Endothelial cell of umbilical vein (primary cell): ENCODE measurements around the gene SDCBP2. TPM values are rescaled to one million over a fixed set of nuclear protein-coding genes. Genes with fewer than 3 reads are reported as not detected.

Experiments used
- BruUV-seq: library from RNA; stranded (reverse); fragments of 400-500 nt; replicated peaks from 2 replicates; lab custom pipeline; 2021; lab: Mats Ljungman, UMichigan
- CTCF ChIA-PET: fragments of 300-600, 350-600 bp; sonication (Branson Sonifier 250); formaldehyde crosslinking; loops from one replicate; lab custom pipeline; 2021; ENCODE audit warnings: antibody characterized with exemption, inconsistent platforms; lab: Charles Lee
- POLR2A ChIA-PET: fragments of 300-600, 350-600 bp; sonication (Branson Sonifier 250); formaldehyde crosslinking; loops from one replicate; lab custom pipeline; 2021; ENCODE audit warnings: antibody characterized with exemption, inconsistent platforms; lab: Charles Lee
- DNase-seq: peaks from one replicate; pipeline ENCODE4 v3.0.0-alpha.2; 2011; ENCODE audit warnings: low read depth, low spot score
- FAIRE-seq: peaks from 2 replicates; lab custom pipeline; 2011; peaks lifted over from hg19 to GRCh38; lab: Jason Lieb, UNC
- H2AFZ ChIP-seq: 2 replicates; pipeline ENCODE4 v1.6.0; 2012; ENCODE audit warnings: low read depth, low read length, control low read depth, inconsistent platforms
- H3K27ac ChIP-seq: 2 replicates; pipeline ENCODE4 v1.5.1; 2011; ENCODE audit warnings: low read depth, mild to moderate bottlenecking, control low read depth, low read length, moderate library complexity; ENCODE audit not compliant: insufficient read depth
- H3K27me3 ChIP-seq, 2 experiments: 2 replicates each; pipeline versions ENCODE4 v1.6.0 to v1.6.1; 2011; ENCODE audit warnings: low read length in 2 of 2, mixed read lengths in 1 of 2; ENCODE audit not compliant: control insufficient read depth in 2 of 2, insufficient read depth in 2 of 2
- H3K36me3 ChIP-seq, 2 experiments: 2 replicates in 1 of 2; 3 replicates in 1 of 2; pipeline ENCODE4 v1.5.1; 2011; ENCODE audit warnings: low read length in 2 of 2, mild to moderate bottlenecking in 1 of 2, moderate library complexity in 1 of 2; ENCODE audit not compliant: control insufficient read depth in 2 of 2, insufficient read depth in 2 of 2; ENCODE audit errors: extremely low read depth in 1 of 2
- H3K4me1 ChIP-seq: 3 replicates; pipeline ENCODE4 v1.5.1; 2011; ENCODE audit warnings: mild to moderate bottlenecking, low read length; ENCODE audit not compliant: control insufficient read depth, insufficient read depth; ENCODE audit errors: extremely low read depth
- H3K4me2 ChIP-seq: 2 replicates; pipeline ENCODE4 v1.6.1; 2011; ENCODE audit warnings: low read length, control low read depth, mixed read lengths; ENCODE audit not compliant: insufficient read depth
- H3K4me3 ChIP-seq, 3 experiments: fragments of 200-600 bp in 1 of 3; sonication (generic), shearing (Covaris generic) in 1 of 3; replicated peaks in 1 of 3; 2 replicates each; pipeline ENCODE4 v1.5.1; 2011 to 2016; ENCODE audit warnings: control low read depth in 3 of 3, low read length in 3 of 3, mild to moderate bottlenecking in 2 of 3, inconsistent platforms in 1 of 3, low read depth in 1 of 3, moderate library complexity in 1 of 3; ENCODE audit not compliant: insufficient read depth in 1 of 3
- H3K79me2 ChIP-seq: 2 replicates; pipeline ENCODE4 v1.6.0; 2012; ENCODE audit warnings: low read length, inconsistent platforms; ENCODE audit not compliant: control insufficient read depth, insufficient read depth
- H3K9ac ChIP-seq: replicated peaks from 2 replicates; pipeline ENCODE3; 2011; ENCODE audit warnings: low read length, control low read depth; ENCODE audit not compliant: insufficient read depth; ENCODE audit errors: extremely low read depth
- H3K9me1 ChIP-seq: replicated peaks from 3 replicates; pipeline ENCODE4 v1.6.0; 2011; ENCODE audit warnings: mild to moderate bottlenecking, low read length; ENCODE audit not compliant: control insufficient read depth, insufficient read depth; ENCODE audit errors: extremely low read depth
- H3K9me3 ChIP-seq: replicated peaks from 2 replicates; pipeline ENCODE4 v1.5.1; 2012; ENCODE audit warnings: low read length, inconsistent platforms; ENCODE audit not compliant: control insufficient read depth, insufficient read depth
- H4K20me1 ChIP-seq: replicated peaks from 2 replicates; pipeline ENCODE3; 2011; ENCODE audit warnings: mild to moderate bottlenecking, low read length; ENCODE audit not compliant: control insufficient read depth, insufficient read depth; ENCODE audit errors: extremely low read depth
- EZH2 ChIP-seq: IDR thresholded peaks from 2 replicates; pipeline ENCODE4 v1.6.1; 2012; ENCODE audit warnings: borderline replicate concordance, low read depth, mild to moderate bottlenecking, moderate library complexity, low read length, inconsistent platforms; ENCODE audit not compliant: severe bottlenecking
- FOS ChIP-seq: IDR thresholded peaks from 2 replicates; pipeline ENCODE4 v1.6.1; 2011; ENCODE audit warnings: mild to moderate bottlenecking, low read length, moderate library complexity, borderline replicate concordance; ENCODE audit not compliant: insufficient read depth
- GATA2 ChIP-seq: IDR thresholded peaks from 2 replicates; pipeline ENCODE4 v1.7.0; 2011; ENCODE audit warnings: low read depth, mild to moderate bottlenecking, moderate library complexity, mixed read lengths, low read length; ENCODE audit not compliant: insufficient read length, insufficient read depth
- JUN ChIP-seq: IDR thresholded peaks from 2 replicates; pipeline ENCODE4 v1.6.1; 2011; ENCODE audit warnings: borderline replicate concordance, low read depth; ENCODE audit not compliant: insufficient read length, insufficient read depth
- MYC ChIP-seq: IDR thresholded peaks from one replicate; pipeline ENCODE4 v1.6.1; 2011; ENCODE audit warnings: mild to moderate bottlenecking, low read depth, low read length
- POLR2A ChIP-seq: IDR thresholded peaks from 2 replicates; pipeline ENCODE4 v1.6.1; 2012; ENCODE audit warnings: low read depth, mild to moderate bottlenecking, control low read depth, low read length
- POLR2AphosphoS5 ChIP-seq: IDR thresholded peaks from 2 replicates; pipeline ENCODE4 v1.6.1; 2012; ENCODE audit warnings: low read depth, mild to moderate bottlenecking, control low read depth, low read length, moderate library complexity; ENCODE audit not compliant: insufficient read depth
- dilution Hi-C: fragments of 300-500 bp; cut with MboI; formaldehyde crosslinking; loops from one replicate; pipeline ENCODE4 v1.15.0; 2019; ENCODE audit warnings: low sequenced_read_pairs; ENCODE audit not compliant: extremely low pct_ligation_motif_present
- intact Hi-C: fragments of 100-400 bp; cut with micrococcal nuclease; formaldehyde crosslinking; loops from one replicate; pipeline ENCODE4 v1.10.0; 2022
- polyA plus RNA-seq, 4 experiments: library from polyadenylated mRNA; depleted of rRNA in 3 of 4; stranded (reverse) in 3 of 4; unstranded in 1 of 4; fragments of >200 nt; gene quantifications; 2 replicates each; pipeline versions ENCODE4 v1.2.1 to v1.2.3, GENCODE V29; 2011 to 2012; ENCODE audit warnings: missing spikeins in 1 of 4
- total RNA-seq: library from RNA; stranded (reverse); gene quantifications from 2 replicates; pipeline ENCODE4 v1.2.3, GENCODE V29; 2021
- TF ChIP-seq, protein P1 (sequence below), 2 donors: IDR thresholded peaks; 1 replicate in 1 of 2; 2 replicates in 1 of 2; pipeline ENCODE4 v1.5.1; 2011; ENCODE audit warnings: low read length in 2 of 2, mild to moderate bottlenecking in 2 of 2, moderate library complexity in 2 of 2, control low read depth in 1 of 2, inconsistent platforms in 1 of 2, low read depth in 1 of 2; ENCODE audit not compliant: insufficient read depth in 1 of 2; ENCODE audit errors: extremely low read depth in 1 of 2
- TF ChIP-seq, protein P2 (sequence below): IDR thresholded peaks from 2 replicates; pipeline ENCODE4 v1.6.1; 2011; ENCODE audit not compliant: insufficient read depth, insufficient read length

SDCBP2 gene
- total and polyA plus RNA-seq, 2 donors (not counting 3 experiments of a cell fraction or from before 2014, with no cell fraction given), result 6.9 to 9.0 TPM

DNA sequence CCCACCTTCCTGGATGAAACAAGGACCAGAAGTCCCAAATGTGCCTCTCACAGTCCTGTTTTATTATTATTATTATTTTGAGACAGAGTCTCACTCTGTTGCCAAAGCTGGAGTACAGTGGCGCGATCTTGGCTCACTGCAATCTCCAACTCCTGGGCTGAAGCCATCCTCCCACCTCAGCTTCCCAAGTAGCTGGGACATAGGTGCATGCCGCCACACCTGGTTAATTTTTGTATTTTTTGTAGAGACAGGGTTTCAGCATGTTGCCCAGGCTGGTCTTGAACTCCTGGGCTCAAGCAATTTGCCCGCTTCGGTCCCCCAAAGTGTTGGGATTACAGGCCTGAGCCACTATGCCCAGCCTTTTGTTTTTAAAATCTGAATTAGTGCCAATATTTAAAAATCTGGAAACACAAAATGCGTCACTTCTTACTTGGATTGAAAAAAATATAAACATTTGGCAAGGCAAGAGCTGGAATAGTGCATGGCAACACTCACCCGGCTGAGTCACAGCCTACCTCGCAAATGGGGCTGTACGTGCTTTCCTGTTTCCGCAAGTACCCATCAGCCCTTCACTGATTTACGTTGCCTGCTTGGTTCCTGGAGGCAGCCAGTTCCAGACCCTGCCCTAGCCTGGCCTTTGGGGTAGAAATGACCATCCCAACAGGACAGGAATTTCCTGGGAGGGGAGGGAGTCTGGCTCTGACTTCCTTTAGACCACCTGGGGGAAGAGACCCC is 6.3 kb downstream of the SDCBP2 start:
- Histone ChIP-seq H3K27me3 (no peaks in the 10 kb centered on the region), H3K9ac (peak overlapping the region; percentile 99), H3K4me2 (peak overlapping the region; percentile 26), H3K79me2 (peaks cover 8% of the 10 kb centered on the region), H3K4me1 (peaks cover 51% of the 10 kb centered on the region), H2AFZ (no peak overlapping the region), H3K9me1 (no peaks in the 10 kb centered on the region), H3K36me3 (no peaks in the 10 kb centered on the region), H3K27ac (peak overlapping the region; percentile 99), H3K4me3 (no peak overlapping the region), H3K9me3 (no peaks in the 10 kb centered on the region), H4K20me1 (no peaks in the 10 kb centered on the region)
- intact Hi-C loops (loop anchor here (1.0 to 5.0 kb wide), 5 partner anchors 9 to 489 kb away; partner anchors contain the start of gene RAD21L1), dilution Hi-C loops (loop anchor here (25.0 kb wide), 1 partner anchor 115 kb away; no protein-coding TSS in a partner anchor)
- TF ChIP-seq EZH2 (no peak), FOS (peak; percentile 99), JUN (peak; percentile 90), POLR2AphosphoS5 (peak; percentile 90), POLR2A (peak; percentile 33), MYC (peak; percentile 78), GATA2 (peak; percentile 38)
- TF ChIP-seq, protein P1, sequence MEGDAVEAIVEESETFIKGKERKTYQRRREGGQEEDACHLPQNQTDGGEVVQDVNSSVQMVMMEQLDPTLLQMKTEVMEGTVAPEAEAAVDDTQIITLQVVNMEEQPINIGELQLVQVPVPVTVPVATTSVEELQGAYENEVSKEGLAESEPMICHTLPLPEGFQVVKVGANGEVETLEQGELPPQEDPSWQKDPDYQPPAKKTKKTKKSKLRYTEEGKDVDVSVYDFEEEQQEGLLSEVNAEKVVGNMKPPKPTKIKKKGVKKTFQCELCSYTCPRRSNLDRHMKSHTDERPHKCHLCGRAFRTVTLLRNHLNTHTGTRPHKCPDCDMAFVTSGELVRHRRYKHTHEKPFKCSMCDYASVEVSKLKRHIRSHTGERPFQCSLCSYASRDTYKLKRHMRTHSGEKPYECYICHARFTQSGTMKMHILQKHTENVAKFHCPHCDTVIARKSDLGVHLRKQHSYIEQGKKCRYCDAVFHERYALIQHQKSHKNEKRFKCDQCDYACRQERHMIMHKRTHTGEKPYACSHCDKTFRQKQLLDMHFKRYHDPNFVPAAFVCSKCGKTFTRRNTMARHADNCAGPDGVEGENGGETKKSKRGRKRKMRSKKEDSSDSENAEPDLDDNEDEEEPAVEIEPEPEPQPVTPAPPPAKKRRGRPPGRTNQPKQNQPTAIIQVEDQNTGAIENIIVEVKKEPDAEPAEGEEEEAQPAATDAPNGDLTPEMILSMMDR (IDR thresholded peaks at IDR 0.05; ENCODE audit: extremely low read depth in 1 of 2, insufficient read depth in 1 of 2, low read depth in 1 of 2, low read length in 2 of 2), result no peak
- TF ChIP-seq, protein P2, sequence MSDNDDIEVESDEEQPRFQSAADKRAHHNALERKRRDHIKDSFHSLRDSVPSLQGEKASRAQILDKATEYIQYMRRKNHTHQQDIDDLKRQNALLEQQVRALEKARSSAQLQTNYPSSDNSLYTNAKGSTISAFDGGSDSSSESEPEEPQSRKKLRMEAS, result peak; percentile 8
- FAIRE-seq, result peak; percentile 100
- ChIA-PET POLR2A (interaction anchor here (0.8 to 1.7 kb wide), 4 partner anchors 10 to 69 kb away, joined by 3 to 4 read pairs (median 4); no protein-coding TSS in a partner anchor), CTCF (interaction anchor here (0.6 to 2.4 kb wide), 15 partner anchors 10 to 181 kb away, joined by 3 to 21 read pairs (median 4); partner anchors contain the start of gene NSFL1C)
- BruUV-seq, result no TSS peak
- peak; percentile 99 for DNase-seq
